IPS-15b (cell line): ENCODE results near the gene PDXK.
"Not testable (repeated sequence)": the region's sequence is repeated elsewhere in the genome, so short reads cannot be mapped to it uniquely, and the experiment has no call there.

Experiments
- H3K27me3 ChIP-seq: one replicate; pipeline ENCODE4 v1.6.1; 2013; ENCODE audit warnings: low read length; ENCODE audit not compliant: control insufficient read depth, insufficient read depth
- H3K36me3 ChIP-seq: one replicate; pipeline ENCODE4 v1.6.1; 2013; ENCODE audit warnings: low read length; ENCODE audit not compliant: control insufficient read depth, insufficient read depth
- H3K4me1 ChIP-seq: one replicate; pipeline ENCODE4 v1.6.1; 2013; ENCODE audit warnings: mild to moderate bottlenecking, low read length; ENCODE audit not compliant: control insufficient read depth, insufficient read depth
- H3K4me3 ChIP-seq: one replicate; pipeline ENCODE4 v1.5.1; 2013; ENCODE audit warnings: low read depth, low read length
- H3K9ac ChIP-seq: one replicate; pipeline ENCODE4 v1.6.1; 2013; ENCODE audit warnings: low read depth, mild to moderate bottlenecking, low read length
- H3K9me3 ChIP-seq: one replicate; pipeline ENCODE4 v1.6.1; 2013; ENCODE audit warnings: mild to moderate bottlenecking, low read length; ENCODE audit not compliant: control insufficient read depth, insufficient read depth

PDXK gene

GRCh38 chr21:43718872-43719747 is at the start of gene PDXK:
Gene PDXK, plus strand, starts transcription at chr21:43719129. Its CDS starts 166 bp downstream, at chr21:43719295.
- Histone ChIP-seq H3K9ac (peak within 1 kb of the TSS; percentile 84), H3K4me3 (peak within 1 kb of the TSS; percentile 81), H3K36me3 (peaks cover 8% of the 10 kb centered on the region), H3K9me3 (no peaks in the 10 kb centered on the region), H3K27me3 (peaks cover 5% of the 10 kb centered on the region), H3K4me1 (peaks cover 3% of the 10 kb centered on the region)

- Histone ChIP-seq H3K9me3 (no peaks in the 10 kb centered on the region), H3K27me3 (no peaks in the 10 kb centered on the region), H3K9ac (no peak overlapping the region), H3K4me1 (no peaks in the 10 kb centered on the region), H3K4me3 (no peak overlapping the region), H3K36me3 (peaks cover 16% of the 10 kb centered on the region)
Observed at GRCh38 chr21:43669828-43670605, 48.9 kb upstream of the PDXK start.

GRCh38 chr21:43675871-43676270 is 43.1 kb upstream of the PDXK start:
- no peak overlapping the region for H3K9ac ChIP-seq
- H3K4me3 ChIP-seq, result no peak overlapping the region
- H3K27me3 ChIP-seq, result no peaks in the 10 kb centered on the region
- H3K4me1 ChIP-seq, result no peaks in the 10 kb centered on the region
- peaks cover 15% of the 10 kb centered on the region for H3K36me3 ChIP-seq
- no peaks in the 10 kb centered on the region for H3K9me3 ChIP-seq

- Histone ChIP-seq H3K9me3 (no peaks in the 10 kb centered on the region), H3K9ac (no peak overlapping the region), H3K4me3 (no peak overlapping the region), H3K4me1 (no peaks in the 10 kb centered on the region), H3K36me3 (peaks cover 15% of the 10 kb centered on the region), H3K27me3 (no peaks in the 10 kb centered on the region)
Observed at GRCh38 chr21:43676391-43676790, 42.5 kb upstream of the PDXK start.

GRCh38 chr21:43679951-43680350 is 39.0 kb upstream of the PDXK start:
- Histone ChIP-seq H3K9me3 (no peaks in the 10 kb centered on the region), H3K4me1 (no peaks in the 10 kb centered on the region), H3K36me3 (peaks cover 40% of the 10 kb centered on the region), H3K9ac (no peak overlapping the region), H3K4me3 (no peak overlapping the region), H3K27me3 (no peaks in the 10 kb centered on the region)

- not testable (repeated sequence) for H3K9ac ChIP-seq, H3K4me3 ChIP-seq, H3K27me3 ChIP-seq, H3K4me1 ChIP-seq, H3K9me3 ChIP-seq
- H3K36me3 ChIP-seq, result peaks cover 45% of the 10 kb centered on the region
Observed at GRCh38 chr21:43680421-43680820, 38.5 kb upstream of the PDXK start.

GRCh38 chr21:43681650-43682049 is 37.3 kb upstream of the PDXK start:
- no peaks in the 10 kb centered on the region for H3K9me3 ChIP-seq
- peaks cover 50% of the 10 kb centered on the region for H3K36me3 ChIP-seq
- H3K4me1 ChIP-seq, result no peaks in the 10 kb centered on the region
- H3K4me3 ChIP-seq, result no peak overlapping the region
- H3K9ac ChIP-seq, result no peak overlapping the region
- H3K27me3 ChIP-seq, result no peaks in the 10 kb centered on the region

- no peaks in the 10 kb centered on the region for H3K9me3 ChIP-seq
- H3K4me1 ChIP-seq, result no peaks in the 10 kb centered on the region
- no peaks in the 10 kb centered on the region for H3K27me3 ChIP-seq
- no peak overlapping the region for H3K9ac ChIP-seq
- no peak overlapping the region for H3K4me3 ChIP-seq
- H3K36me3 ChIP-seq, result peaks cover 68% of the 10 kb centered on the region
Observed at GRCh38 chr21:43684424-43684823, 34.5 kb upstream of the PDXK start.

- Histone ChIP-seq H3K4me1 (no peaks in the 10 kb centered on the region), H3K4me3 (no peak overlapping the region), H3K9ac (no peak overlapping the region), H3K27me3 (no peaks in the 10 kb centered on the region), H3K9me3 (no peaks in the 10 kb centered on the region), H3K36me3 (peaks cover 84% of the 10 kb centered on the region)
Observed at GRCh38 chr21:43686811-43687565, 31.9 kb upstream of the PDXK start.

- H3K27me3 ChIP-seq, result no peaks in the 10 kb centered on the region
- no peaks in the 10 kb centered on the region for H3K9me3 ChIP-seq
- no peak overlapping the region for H3K4me3 ChIP-seq
- H3K9ac ChIP-seq, result no peak overlapping the region
- no peaks in the 10 kb centered on the region for H3K4me1 ChIP-seq
- H3K36me3 ChIP-seq, result peaks cover 80% of the 10 kb centered on the region
Observed at GRCh38 chr21:43687566-43688399, 31.1 kb upstream of the PDXK start.

GRCh38 chr21:43688906-43689305 is 30.0 kb upstream of the PDXK start:
- Histone ChIP-seq H3K9ac (no peak overlapping the region), H3K9me3 (no peaks in the 10 kb centered on the region), H3K36me3 (peaks cover 80% of the 10 kb centered on the region), H3K4me1 (no peaks in the 10 kb centered on the region), H3K27me3 (no peaks in the 10 kb centered on the region), H3K4me3 (no peak overlapping the region)
